PC-3 (cell line): Measurements from ENCODE around the gene ACO1. TPM values are rescaled to one million over a fixed set of nuclear protein-coding genes. Genes with fewer than 3 reads are reported as not detected.

Source experiments
- ATAC-seq: fragments of 200-7000 bp; cut with Tn5 transposase; 2 replicates; pipeline ENCODE4 v1.9.1; 2020; ENCODE audit warnings: mild to moderate bottlenecking, moderate library complexity
- BruUV-seq: library from RNA; stranded (reverse); fragments of 400-500 nt; replicated peaks from 2 replicates; lab custom pipeline; 2021; lab: Mats Ljungman, UMichigan
- CTCF ChIA-PET: fragments of 300-600 bp; sonication (Branson Sonifier 250); formaldehyde crosslinking; loops from one replicate; lab custom pipeline; 2022; ENCODE audit warnings: antibody characterized with exemption; lab: Charles Lee
- POLR2A ChIA-PET: fragments of 300-600 bp; sonication (Branson Sonifier 250); formaldehyde crosslinking; loops from one replicate; lab custom pipeline; 2022; ENCODE audit warnings: antibody characterized with exemption; ENCODE audit not compliant: unreplicated experiment; lab: Charles Lee
- DNase-seq: peaks from one replicate; pipeline ENCODE4 v3.0.0-alpha.2; 2015
- H2AFZ ChIP-seq: fragments of 300-600 bp; sonication (generic); 2 replicates; pipeline ENCODE4 v1.6.0; 2016; ENCODE audit warnings: antibody characterized with exemption, low read length
- H3F3A ChIP-seq: fragments of 300-600 bp; sonication (generic); one replicate; pipeline ENCODE4 v1.6.0; 2017; ENCODE audit warnings: antibody characterized with exemption, low read length, control low read depth, mild to moderate bottlenecking; ENCODE audit not compliant: unreplicated experiment
- H3K27ac ChIP-seq: fragments of 300-600 bp; sonication (generic); 2 replicates; pipeline ENCODE4 v1.5.1; 2016; ENCODE audit warnings: mild to moderate bottlenecking, low read length
- H3K27me3 ChIP-seq: fragments of 300-600 bp; sonication (generic); 2 replicates; pipeline ENCODE4 v1.6.1; 2016; ENCODE audit warnings: low read length, mixed read lengths
- H3K36me3 ChIP-seq: fragments of 300-600 bp; sonication (generic); 2 replicates; pipeline ENCODE4 v1.6.1; 2016; ENCODE audit warnings: low read depth, mixed run types, low read length, mixed read lengths
- H3K4me1 ChIP-seq: fragments of 300-600 bp; sonication (generic); 2 replicates; pipeline ENCODE4 v1.5.1; 2016; ENCODE audit warnings: low read length; ENCODE audit not compliant: insufficient read depth
- H3K4me2 ChIP-seq: fragments of 300-600 bp; sonication (generic); 2 replicates; pipeline ENCODE4 v1.6.0; 2016; ENCODE audit warnings: low read length
- H3K4me3 ChIP-seq: fragments of 300-600 bp; sonication (generic); 2 replicates; pipeline ENCODE4 v1.5.1; 2016; ENCODE audit warnings: mild to moderate bottlenecking, low read length, mixed read lengths
- H3K79me2 ChIP-seq: fragments of 300-600 bp; sonication (generic); 2 replicates; pipeline ENCODE4 v1.6.1; 2017; ENCODE audit warnings: low read length, mixed read lengths
- H3K9ac ChIP-seq: fragments of 300-600 bp; sonication (generic); 2 replicates; pipeline ENCODE4 v1.6.0; 2016; ENCODE audit warnings: mild to moderate bottlenecking, low read length
- H3K9me2 ChIP-seq: fragments of 300-600 bp; sonication (generic); replicated peaks from 2 replicates; pipeline ENCODE4 v1.6.1; 2016; ENCODE audit warnings: mixed run types, low read length, mixed read lengths
- H3K9me3 ChIP-seq: fragments of 300-600 bp; sonication (generic); 2 replicates; pipeline ENCODE4 v1.6.1; 2016; ENCODE audit warnings: low read length, mixed read lengths
- H4K20me1 ChIP-seq: fragments of 300-600 bp; sonication (generic); 2 replicates; pipeline ENCODE4 v1.6.1; 2016; ENCODE audit warnings: low read length, mixed read lengths
- EZH2 ChIP-seq: fragments of 300-600 bp; sonication (generic); IDR thresholded peaks from one replicate; pipeline ENCODE4 v1.6.1; 2017; ENCODE audit warnings: antibody characterized with exemption, mild to moderate bottlenecking, low read length; ENCODE audit not compliant: unreplicated experiment
- EZH2phosphoT487 ChIP-seq: fragments of 300-600 bp; sonication (generic); IDR thresholded peaks from 2 replicates; pipeline ENCODE4 v1.6.1; 2018; ENCODE audit warnings: mild to moderate bottlenecking, antibody characterized with exemption, low read length, borderline replicate concordance
- intact Hi-C: fragments of 100-400 bp; cut with micrococcal nuclease; formaldehyde crosslinking; loops from 2 replicates; pipeline ENCODE4 v1.9.0; 2023
- total RNA-seq: library from RNA; depleted of rRNA; stranded (reverse); fragments of >200 nt; gene quantifications from 2 replicates; pipeline ENCODE4 v1.2.3, GENCODE V29; 2014
- TF ChIP-seq, protein P1 (sequence below): fragments of 300-600 bp; sonication (generic); conservative IDR thresholded peaks from 2 replicates; pipeline ENCODE4 v1.5.1; 2017; ENCODE audit warnings: antibody characterized with exemption, low read depth, mild to moderate bottlenecking, low read length

The ACO1 gene
- total RNA-seq, 1 experiment from 2014 or later, result 26.0 TPM

DNA sequence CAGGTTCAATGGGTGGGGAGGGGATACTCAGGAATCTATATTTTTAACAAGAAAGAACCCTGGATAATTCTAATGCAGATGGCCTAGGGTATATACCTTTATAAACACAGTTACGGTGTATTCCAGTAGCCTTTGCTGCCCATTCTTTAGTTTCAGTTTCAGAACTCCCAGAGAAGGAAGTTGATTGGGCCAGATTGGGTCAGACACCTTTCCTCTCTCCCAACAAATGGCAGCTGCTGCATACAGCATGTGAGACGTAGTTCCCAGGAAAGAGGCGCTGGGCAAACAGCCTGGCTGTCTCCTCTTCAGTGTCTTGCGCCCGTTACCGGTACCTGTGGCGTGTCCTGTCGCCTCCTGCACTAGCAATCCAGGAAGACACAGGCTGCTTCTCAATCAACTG, 20.4 kb downstream of the ACO1 start:
- intact Hi-C loops, result no loop called here
- H3K9ac ChIP-seq, result no peak overlapping the region
- CTCF ChIA-PET, result no interaction called here
- no peak overlapping the region for H3K27ac ChIP-seq
- POLR2A ChIA-PET, result no interaction called here
- H3K27me3 ChIP-seq, result no peaks in the 10 kb centered on the region
- H3K9me3 ChIP-seq, result no peaks in the 10 kb centered on the region
- no peaks in the 10 kb centered on the region for H3K79me2 ChIP-seq
- H3K9me2 ChIP-seq, result no peaks in the 10 kb centered on the region
- no peak overlapping the region for H2AFZ ChIP-seq
- TF ChIP-seq EZH2phosphoT487 (no peak), EZH2 (no peak)
- TF ChIP-seq, protein P1, sequence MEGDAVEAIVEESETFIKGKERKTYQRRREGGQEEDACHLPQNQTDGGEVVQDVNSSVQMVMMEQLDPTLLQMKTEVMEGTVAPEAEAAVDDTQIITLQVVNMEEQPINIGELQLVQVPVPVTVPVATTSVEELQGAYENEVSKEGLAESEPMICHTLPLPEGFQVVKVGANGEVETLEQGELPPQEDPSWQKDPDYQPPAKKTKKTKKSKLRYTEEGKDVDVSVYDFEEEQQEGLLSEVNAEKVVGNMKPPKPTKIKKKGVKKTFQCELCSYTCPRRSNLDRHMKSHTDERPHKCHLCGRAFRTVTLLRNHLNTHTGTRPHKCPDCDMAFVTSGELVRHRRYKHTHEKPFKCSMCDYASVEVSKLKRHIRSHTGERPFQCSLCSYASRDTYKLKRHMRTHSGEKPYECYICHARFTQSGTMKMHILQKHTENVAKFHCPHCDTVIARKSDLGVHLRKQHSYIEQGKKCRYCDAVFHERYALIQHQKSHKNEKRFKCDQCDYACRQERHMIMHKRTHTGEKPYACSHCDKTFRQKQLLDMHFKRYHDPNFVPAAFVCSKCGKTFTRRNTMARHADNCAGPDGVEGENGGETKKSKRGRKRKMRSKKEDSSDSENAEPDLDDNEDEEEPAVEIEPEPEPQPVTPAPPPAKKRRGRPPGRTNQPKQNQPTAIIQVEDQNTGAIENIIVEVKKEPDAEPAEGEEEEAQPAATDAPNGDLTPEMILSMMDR, result no peak
- no peaks in the 10 kb centered on the region for H3K4me1 ChIP-seq
- DNase-seq (no peak), ATAC-seq (no peak)
- no peak overlapping the region for H3K4me2 ChIP-seq
- no peaks in the 10 kb centered on the region for H3F3A ChIP-seq
- BruUV-seq, result no TSS peak
- no peaks in the 10 kb centered on the region for H4K20me1 ChIP-seq
- no peak overlapping the region for H3K4me3 ChIP-seq
- peaks cover 13% of the 10 kb centered on the region for H3K36me3 ChIP-seq

DNA sequence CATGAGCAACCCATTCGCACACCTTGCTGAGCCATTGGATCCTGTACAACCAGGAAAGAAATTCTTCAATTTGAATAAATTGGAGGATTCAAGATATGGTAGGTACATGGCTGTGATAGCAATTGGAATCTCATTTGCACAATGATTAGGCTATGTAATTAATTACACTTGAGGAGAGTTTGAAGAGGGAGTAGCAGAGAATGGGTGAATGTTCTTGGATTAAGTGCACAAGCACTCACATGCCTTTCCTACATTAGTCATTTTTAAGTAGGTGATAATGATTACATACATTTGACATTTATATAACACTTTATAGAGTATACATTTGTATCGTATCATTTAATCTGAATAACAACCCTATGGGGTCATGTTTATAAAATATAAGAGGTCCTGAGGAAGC, 21.1 kb downstream of the ACO1 start:
- POLR2A ChIA-PET, result no interaction called here
- intact Hi-C loops, result no loop called here
- peaks cover 13% of the 10 kb centered on the region for H3K36me3 ChIP-seq
- H3K9me3 ChIP-seq, result no peaks in the 10 kb centered on the region
- no TSS peak for BruUV-seq
- ATAC-seq (no peak), DNase-seq (no peak)
- no peak for TF ChIP-seq EZH2
- TF ChIP-seq EZH2phosphoT487, result no peak
- TF ChIP-seq, protein P1, result no peak
- H3K9me2 ChIP-seq, result no peaks in the 10 kb centered on the region
- H3K27ac ChIP-seq, result no peak overlapping the region
- H3K4me2 ChIP-seq, result no peak overlapping the region
- no peaks in the 10 kb centered on the region for H3K27me3 ChIP-seq
- H2AFZ ChIP-seq, result no peak overlapping the region
- no peak overlapping the region for H3K9ac ChIP-seq
- H3K4me1 ChIP-seq, result no peaks in the 10 kb centered on the region
- no peaks in the 10 kb centered on the region for H4K20me1 ChIP-seq
- no peaks in the 10 kb centered on the region for H3F3A ChIP-seq
- H3K4me3 ChIP-seq, result no peak overlapping the region
- CTCF ChIA-PET, result no interaction called here
- no peaks in the 10 kb centered on the region for H3K79me2 ChIP-seq

DNA sequence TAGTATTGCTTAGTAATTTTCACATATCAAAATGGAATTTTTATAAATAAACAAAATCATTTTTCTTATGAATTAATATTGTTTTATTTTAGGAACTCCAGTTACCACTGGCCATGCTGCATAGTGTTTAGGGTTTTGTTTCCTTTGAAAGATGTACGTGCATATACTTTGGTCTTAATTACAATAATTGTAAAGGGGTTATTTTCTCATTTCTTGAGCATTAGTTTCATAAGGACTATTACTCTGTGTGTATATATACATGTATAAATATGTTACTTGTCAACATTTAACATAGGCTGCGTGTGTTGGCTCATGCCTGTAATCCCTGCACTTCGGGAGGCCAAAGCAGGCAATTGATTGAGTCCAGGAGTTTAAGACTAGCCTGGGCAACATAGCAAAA, 21.6 kb downstream of the ACO1 start:
- H3K9me3 ChIP-seq, result no peaks in the 10 kb centered on the region
- H3K4me1 ChIP-seq, result no peaks in the 10 kb centered on the region
- H3K4me3 ChIP-seq, result no peak overlapping the region
- no peaks in the 10 kb centered on the region for H3F3A ChIP-seq
- H2AFZ ChIP-seq, result no peak overlapping the region
- H3K9me2 ChIP-seq, result no peaks in the 10 kb centered on the region
- no peak for DNase-seq
- no TSS peak for BruUV-seq
- ATAC-seq, result no peak
- H3K9ac ChIP-seq, result no peak overlapping the region
- H3K4me2 ChIP-seq, result no peak overlapping the region
- intact Hi-C loops, result no loop called here
- no peaks in the 10 kb centered on the region for H3K79me2 ChIP-seq
- no peaks in the 10 kb centered on the region for H3K27me3 ChIP-seq
- CTCF ChIA-PET, result no interaction called here
- peaks cover 13% of the 10 kb centered on the region for H3K36me3 ChIP-seq
- no peak overlapping the region for H3K27ac ChIP-seq
- POLR2A ChIA-PET, result no interaction called here
- no peaks in the 10 kb centered on the region for H4K20me1 ChIP-seq
- TF ChIP-seq, protein P1, result no peak
- no peak for TF ChIP-seq EZH2
- no peak for TF ChIP-seq EZH2phosphoT487
